Measurements from ENCODE around the gene IMMP2L. TPM values are rescaled to one million over a fixed set of nuclear protein-coding genes. Genes with fewer than 3 reads are reported as not detected.

Gene IMMP2L
- total RNA-seq, 1 experiment from 2014 or later = 13.6 TPM

DNA sequence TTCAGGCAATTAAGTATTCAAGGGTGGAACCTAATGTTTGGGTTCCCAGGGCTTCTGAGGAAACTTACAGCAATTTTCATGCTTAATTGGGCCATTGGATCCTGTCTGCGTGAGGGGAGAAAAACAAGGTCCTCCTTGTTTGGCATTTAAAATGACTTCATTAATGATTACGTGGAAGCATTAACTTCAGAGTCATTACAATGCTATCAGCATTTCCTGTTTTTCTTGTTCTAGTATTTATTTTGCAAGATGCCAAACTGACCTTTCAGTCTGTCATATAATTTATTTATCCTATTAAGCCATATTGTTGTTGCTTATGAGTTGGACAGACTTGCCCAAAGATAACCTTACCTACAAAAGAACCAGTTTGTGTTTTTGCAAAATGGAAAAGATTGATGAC is 795.4 kb downstream of the IMMP2L start (continued):
- TF ChIP-seq SMAD4 (CRISPR knock-in tag; IDR thresholded peaks at IDR 0.05) = no peak
- TF ChIP-seq, protein P1, sequence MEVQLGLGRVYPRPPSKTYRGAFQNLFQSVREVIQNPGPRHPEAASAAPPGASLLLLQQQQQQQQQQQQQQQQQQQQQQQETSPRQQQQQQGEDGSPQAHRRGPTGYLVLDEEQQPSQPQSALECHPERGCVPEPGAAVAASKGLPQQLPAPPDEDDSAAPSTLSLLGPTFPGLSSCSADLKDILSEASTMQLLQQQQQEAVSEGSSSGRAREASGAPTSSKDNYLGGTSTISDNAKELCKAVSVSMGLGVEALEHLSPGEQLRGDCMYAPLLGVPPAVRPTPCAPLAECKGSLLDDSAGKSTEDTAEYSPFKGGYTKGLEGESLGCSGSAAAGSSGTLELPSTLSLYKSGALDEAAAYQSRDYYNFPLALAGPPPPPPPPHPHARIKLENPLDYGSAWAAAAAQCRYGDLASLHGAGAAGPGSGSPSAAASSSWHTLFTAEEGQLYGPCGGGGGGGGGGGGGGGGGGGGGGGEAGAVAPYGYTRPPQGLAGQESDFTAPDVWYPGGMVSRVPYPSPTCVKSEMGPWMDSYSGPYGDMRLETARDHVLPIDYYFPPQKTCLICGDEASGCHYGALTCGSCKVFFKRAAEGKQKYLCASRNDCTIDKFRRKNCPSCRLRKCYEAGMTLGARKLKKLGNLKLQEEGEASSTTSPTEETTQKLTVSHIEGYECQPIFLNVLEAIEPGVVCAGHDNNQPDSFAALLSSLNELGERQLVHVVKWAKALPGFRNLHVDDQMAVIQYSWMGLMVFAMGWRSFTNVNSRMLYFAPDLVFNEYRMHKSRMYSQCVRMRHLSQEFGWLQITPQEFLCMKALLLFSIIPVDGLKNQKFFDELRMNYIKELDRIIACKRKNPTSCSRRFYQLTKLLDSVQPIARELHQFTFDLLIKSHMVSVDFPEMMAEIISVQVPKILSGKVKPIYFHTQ (CRISPR knock-in tag; IDR thresholded peaks at IDR 0.05) = no peak
- no peak for TF ChIP-seq ZNF138 (CRISPR knock-in tag; conservative IDR thresholded peaks at IDR 0.05)
- TF ChIP-seq HMGA2 (CRISPR knock-in tag; IDR thresholded peaks at IDR 0.05) = no peak
- TF ChIP-seq, protein P2, sequence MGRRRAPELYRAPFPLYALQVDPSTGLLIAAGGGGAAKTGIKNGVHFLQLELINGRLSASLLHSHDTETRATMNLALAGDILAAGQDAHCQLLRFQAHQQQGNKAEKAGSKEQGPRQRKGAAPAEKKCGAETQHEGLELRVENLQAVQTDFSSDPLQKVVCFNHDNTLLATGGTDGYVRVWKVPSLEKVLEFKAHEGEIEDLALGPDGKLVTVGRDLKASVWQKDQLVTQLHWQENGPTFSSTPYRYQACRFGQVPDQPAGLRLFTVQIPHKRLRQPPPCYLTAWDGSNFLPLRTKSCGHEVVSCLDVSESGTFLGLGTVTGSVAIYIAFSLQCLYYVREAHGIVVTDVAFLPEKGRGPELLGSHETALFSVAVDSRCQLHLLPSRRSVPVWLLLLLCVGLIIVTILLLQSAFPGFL (CRISPR knock-in tag; IDR thresholded peaks at IDR 0.05; ENCODE audit: borderline replicate concordance) = no peak

GRCh38 chr7:110764852-110765251 is 797.4 kb downstream of the IMMP2L start:
- ChIA-PET CTCF (no interaction called here), POLR2A (no interaction called here)
- DNase-seq (ENCODE audit: low spot score) (no peak), ATAC-seq (no peak)
- Mint-ChIP-seq H3K9me3 (no peaks in the 10 kb centered on the region), H3K27me3 (ENCODE audit: low read depth) (no peaks in the 10 kb centered on the region), H3K36me3 (no peaks in the 10 kb centered on the region), H3K4me1 (peaks cover 20% of the 10 kb centered on the region), H3K4me3 (no peak overlapping the region), H3K27ac (no peak overlapping the region)
- TF ChIP-seq ESRRA (CRISPR knock-in tag; IDR thresholded peaks at IDR 0.05; ENCODE audit: borderline replicate concordance) (no peak), ETV6 (CRISPR knock-in tag; IDR thresholded peaks at IDR 0.05) (no peak), ATF2 (CRISPR knock-in tag; IDR thresholded peaks at IDR 0.05; ENCODE audit: borderline replicate concordance, low read depth) (no peak), USF2 (CRISPR knock-in tag; IDR thresholded peaks at IDR 0.05) (no peak), ZNF263 (CRISPR knock-in tag; IDR thresholded peaks at IDR 0.05; ENCODE audit: low read depth) (no peak), E2F1 (CRISPR knock-in tag; IDR thresholded peaks at IDR 0.05) (no peak), CREB1 (CRISPR knock-in tag; IDR thresholded peaks at IDR 0.05) (no peak), ATF1 (CRISPR knock-in tag; IDR thresholded peaks at IDR 0.05) (no peak), FOXP4 (CRISPR knock-in tag; IDR thresholded peaks at IDR 0.05) (no peak), ZNF423 (CRISPR knock-in tag; IDR thresholded peaks at IDR 0.05) (no peak), TP53 (CRISPR knock-in tag; IDR thresholded peaks at IDR 0.05) (no peak), E2F5 (CRISPR knock-in tag; IDR thresholded peaks at IDR 0.05) (no peak), PRDM15 (CRISPR knock-in tag; IDR thresholded peaks at IDR 0.05) (no peak), ELF4 (CRISPR knock-in tag; IDR thresholded peaks at IDR 0.05; ENCODE audit: low read depth) (no peak), ZBTB21 (CRISPR knock-in tag; IDR thresholded peaks at IDR 0.05; ENCODE audit: borderline replicate concordance) (no peak), NFYB (CRISPR knock-in tag; conservative IDR thresholded peaks at IDR 0.05; ENCODE audit: low read depth) (no peak)
- TF ChIP-seq, protein P3, sequence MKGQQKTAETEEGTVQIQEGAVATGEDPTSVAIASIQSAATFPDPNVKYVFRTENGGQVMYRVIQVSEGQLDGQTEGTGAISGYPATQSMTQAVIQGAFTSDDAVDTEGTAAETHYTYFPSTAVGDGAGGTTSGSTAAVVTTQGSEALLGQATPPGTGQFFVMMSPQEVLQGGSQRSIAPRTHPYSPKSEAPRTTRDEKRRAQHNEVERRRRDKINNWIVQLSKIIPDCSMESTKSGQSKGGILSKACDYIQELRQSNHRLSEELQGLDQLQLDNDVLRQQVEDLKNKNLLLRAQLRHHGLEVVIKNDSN (CRISPR knock-in tag; IDR thresholded peaks at IDR 0.05) = no peak

Data from WTC11 (cell line).